ENCODE data around the gene AKAP13. TPM values are rescaled to one million over a fixed set of nuclear protein-coding genes. Genes with fewer than 3 reads are reported as not detected.
"Not testable (repeated sequence)": the region's sequence is repeated elsewhere in the genome, so short reads cannot be mapped to it uniquely, and the experiment has no call there.

Gene AKAP13
- total and polyA plus RNA-seq, 9 donors = 45.3 to 190 (median 98.6) TPM

GRCh38 chr15:85581495-85581894 is 201.1 kb downstream of the AKAP13 start:
- 70 to 85% (median 80%) methylated on average over 8 of the region's 8 CpGs for WGBS, 3 donors
- intact Hi-C loops (cut with DNase I) = no loop called here
- TF ChIP-seq, protein P1, sequence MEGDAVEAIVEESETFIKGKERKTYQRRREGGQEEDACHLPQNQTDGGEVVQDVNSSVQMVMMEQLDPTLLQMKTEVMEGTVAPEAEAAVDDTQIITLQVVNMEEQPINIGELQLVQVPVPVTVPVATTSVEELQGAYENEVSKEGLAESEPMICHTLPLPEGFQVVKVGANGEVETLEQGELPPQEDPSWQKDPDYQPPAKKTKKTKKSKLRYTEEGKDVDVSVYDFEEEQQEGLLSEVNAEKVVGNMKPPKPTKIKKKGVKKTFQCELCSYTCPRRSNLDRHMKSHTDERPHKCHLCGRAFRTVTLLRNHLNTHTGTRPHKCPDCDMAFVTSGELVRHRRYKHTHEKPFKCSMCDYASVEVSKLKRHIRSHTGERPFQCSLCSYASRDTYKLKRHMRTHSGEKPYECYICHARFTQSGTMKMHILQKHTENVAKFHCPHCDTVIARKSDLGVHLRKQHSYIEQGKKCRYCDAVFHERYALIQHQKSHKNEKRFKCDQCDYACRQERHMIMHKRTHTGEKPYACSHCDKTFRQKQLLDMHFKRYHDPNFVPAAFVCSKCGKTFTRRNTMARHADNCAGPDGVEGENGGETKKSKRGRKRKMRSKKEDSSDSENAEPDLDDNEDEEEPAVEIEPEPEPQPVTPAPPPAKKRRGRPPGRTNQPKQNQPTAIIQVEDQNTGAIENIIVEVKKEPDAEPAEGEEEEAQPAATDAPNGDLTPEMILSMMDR (IDR thresholded peaks at IDR 0.05) = no peak
- TF ChIP-seq POLR2A (IDR thresholded peaks at IDR 0.05) (no peak), EP300 (IDR thresholded peaks at IDR 0.05) (no peak)
- no peak for DNase-seq
- Histone ChIP-seq H3K4me1 (ENCODE audit: insufficient read depth) (peaks cover 14% of the 10 kb centered on the region), H3K4me3 (peak overlapping the region; percentile 30), H3K9me3 (no peaks in the 10 kb centered on the region), H3K27ac (peak overlapping the region; percentile 70 to 73), H3K36me3 (no peaks in the 10 kb centered on the region), H3K27me3 (no peaks in the 10 kb centered on the region)

DNA sequence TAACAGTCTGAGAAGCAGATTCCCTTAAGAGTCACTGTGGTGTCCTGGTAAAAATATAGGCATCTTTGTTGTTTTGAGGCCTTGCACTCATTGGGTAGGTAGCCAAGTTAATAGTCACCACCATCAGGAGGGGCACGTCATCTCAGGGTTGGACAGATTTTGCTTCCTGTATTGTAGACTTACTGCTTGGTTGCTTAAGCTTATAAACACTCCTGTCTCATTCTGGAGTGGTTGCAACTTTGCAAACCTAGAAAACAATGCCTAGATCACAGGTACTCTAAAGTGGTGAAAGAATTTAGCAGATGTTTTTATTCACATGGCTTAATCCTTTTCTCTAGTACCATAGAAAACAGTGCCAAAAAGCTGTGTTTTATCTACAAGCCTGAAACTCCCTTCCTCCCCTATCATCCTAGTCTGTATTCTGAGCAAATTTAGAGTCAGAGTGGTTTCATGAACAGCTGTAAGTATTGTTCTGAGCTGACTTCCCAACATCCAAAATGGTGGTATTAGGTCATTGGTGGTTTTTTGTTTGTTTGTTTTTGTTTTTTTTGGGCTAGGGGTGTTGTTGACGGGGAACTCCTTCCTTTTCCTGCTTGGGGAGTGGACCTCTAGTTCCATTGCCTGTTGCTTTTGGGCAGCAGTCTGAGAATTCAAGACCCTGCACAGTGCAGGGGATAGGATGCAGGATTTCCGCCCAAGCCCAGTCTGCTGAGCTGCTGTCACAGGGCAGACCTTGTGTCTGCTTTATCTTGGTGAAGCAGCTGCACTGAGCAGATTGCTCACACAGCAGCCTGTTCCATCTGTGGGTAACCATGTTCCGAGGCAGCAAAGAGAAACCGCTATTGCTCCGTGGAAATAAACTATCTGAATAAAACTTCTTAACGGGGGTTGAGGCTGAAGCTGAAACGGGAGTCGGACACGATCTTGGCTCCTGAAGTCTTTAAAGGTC is 202.0 kb downstream of the AKAP13 start:
- intact Hi-C loops (cut with DNase I) = no loop called here
- WGBS, 3 donors = 4 to 10% (median 5%) methylated on average over 10 of the region's 10 CpGs
- H3K9me3 ChIP-seq = no peaks in the 10 kb centered on the region
- peak overlapping the region; percentile 30 for H3K4me3 ChIP-seq
- peaks cover 14% of the 10 kb centered on the region for H3K4me1 ChIP-seq (ENCODE audit: insufficient read depth)
- peak; percentile 19 for TF ChIP-seq POLR2A (IDR thresholded peaks at IDR 0.05)
- no peak for TF ChIP-seq EP300 (IDR thresholded peaks at IDR 0.05)
- H3K27me3 ChIP-seq = no peaks in the 10 kb centered on the region
- no peaks in the 10 kb centered on the region for H3K36me3 ChIP-seq
- peak; percentile 48 to 64 (median 58) for DNase-seq
- peak overlapping the region; percentile 70 to 73 for H3K27ac ChIP-seq

DNA sequence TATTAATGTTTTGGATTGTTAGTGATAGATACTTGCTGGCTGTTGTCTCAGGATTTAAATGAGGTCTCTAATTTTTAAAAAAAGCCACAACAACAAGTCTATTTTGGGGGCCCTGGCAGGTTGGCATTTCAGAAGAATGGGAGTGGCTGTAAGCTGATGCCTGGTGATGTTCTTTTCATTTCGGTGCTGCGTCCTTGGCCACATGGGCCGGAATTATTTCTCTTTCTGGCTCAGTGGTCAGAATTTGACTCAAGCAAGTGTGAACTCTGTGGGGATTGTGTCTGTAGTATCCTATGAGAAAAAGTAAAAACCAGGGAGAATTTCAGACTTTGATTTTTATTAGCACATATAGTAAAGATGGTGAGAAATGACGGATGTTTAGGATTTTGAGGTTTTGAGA is 203.0 kb downstream of the AKAP13 start:
- H3K4me3 ChIP-seq = peak overlapping the region; percentile 30
- 19 to 24% (median 24%) methylated on average over 4 of the region's 4 CpGs for WGBS, 3 donors
- no peaks in the 10 kb centered on the region for H3K27me3 ChIP-seq
- H3K36me3 ChIP-seq = no peaks in the 10 kb centered on the region
- intact Hi-C loops (cut with DNase I) = no loop called here
- H3K4me1 ChIP-seq (ENCODE audit: insufficient read depth) = peaks cover 14% of the 10 kb centered on the region
- H3K9me3 ChIP-seq = no peaks in the 10 kb centered on the region
- peak in 2 of 5 donors; percentile 25 to 40 for DNase-seq
- peak overlapping the region; percentile 24 to 73 for H3K27ac ChIP-seq
- no peak for TF ChIP-seq EP300 (IDR thresholded peaks at IDR 0.05)
- no peak for TF ChIP-seq POLR2A (IDR thresholded peaks at IDR 0.05)
- TF ChIP-seq, protein P1 (IDR thresholded peaks at IDR 0.05) = no peak

DNA sequence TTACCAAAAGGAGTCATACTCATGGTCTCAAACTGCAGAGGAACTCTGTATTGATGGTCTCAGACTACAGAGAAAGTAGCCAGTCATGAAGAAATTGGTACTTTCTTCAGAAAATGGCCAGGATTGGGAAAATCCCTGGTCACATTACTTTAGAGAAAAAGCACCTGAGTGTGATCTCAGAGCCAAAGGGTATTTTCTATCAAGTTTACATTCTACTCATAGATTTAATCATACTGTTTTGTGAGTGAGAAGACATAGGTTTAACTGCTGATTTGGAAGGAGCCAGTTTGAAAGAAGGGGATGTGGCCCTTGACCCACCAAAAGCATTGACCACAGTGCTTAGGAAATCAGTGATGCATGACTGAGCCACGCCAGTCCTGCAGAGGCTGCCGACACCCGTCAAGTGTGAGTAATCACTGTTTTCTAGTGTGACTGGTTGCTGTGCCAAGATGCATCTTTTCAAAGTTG is 203.6 kb downstream of the AKAP13 start:
- WGBS, 3 donors = 65 to 94% (median 77%) methylated on average over 3 of the region's 3 CpGs
- H3K4me3 ChIP-seq = peak overlapping the region; percentile 30
- peak in 1 of 5 donors; percentile 38 for DNase-seq
- no peaks in the 10 kb centered on the region for H3K27me3 ChIP-seq
- no peaks in the 10 kb centered on the region for H3K9me3 ChIP-seq
- H3K27ac ChIP-seq = peak overlapping the region; percentile 24 to 73
- peaks cover 14% of the 10 kb centered on the region for H3K4me1 ChIP-seq (ENCODE audit: insufficient read depth)
- no peaks in the 10 kb centered on the region for H3K36me3 ChIP-seq
- intact Hi-C loops (cut with DNase I) = no loop called here
- TF ChIP-seq, protein P1 (IDR thresholded peaks at IDR 0.05) = no peak
- TF ChIP-seq EP300 (IDR thresholded peaks at IDR 0.05) (no peak), POLR2A (IDR thresholded peaks at IDR 0.05) (no peak)

- no peak overlapping the region for H3K27ac ChIP-seq
- intact Hi-C loops (cut with DNase I) = no loop called here
- no peak overlapping the region for H3K4me3 ChIP-seq
- no peak for TF ChIP-seq POLR2A (IDR thresholded peaks at IDR 0.05)
- TF ChIP-seq, protein P1 (IDR thresholded peaks at IDR 0.05) = no peak
- H3K4me1 ChIP-seq (ENCODE audit: insufficient read depth) = peaks cover 14% of the 10 kb centered on the region
- H3K36me3 ChIP-seq = no peaks in the 10 kb centered on the region
- 58 to 63% (median 59%) methylated on average over 4 of the region's 4 CpGs for WGBS, 3 donors
- DNase-seq = no peak
- no peaks in the 10 kb centered on the region for H3K9me3 ChIP-seq
- H3K27me3 ChIP-seq = no peaks in the 10 kb centered on the region
These were observed 204.5 kb downstream of the AKAP13 start for GRCh38 chr15:85584872-85585271.

DNA sequence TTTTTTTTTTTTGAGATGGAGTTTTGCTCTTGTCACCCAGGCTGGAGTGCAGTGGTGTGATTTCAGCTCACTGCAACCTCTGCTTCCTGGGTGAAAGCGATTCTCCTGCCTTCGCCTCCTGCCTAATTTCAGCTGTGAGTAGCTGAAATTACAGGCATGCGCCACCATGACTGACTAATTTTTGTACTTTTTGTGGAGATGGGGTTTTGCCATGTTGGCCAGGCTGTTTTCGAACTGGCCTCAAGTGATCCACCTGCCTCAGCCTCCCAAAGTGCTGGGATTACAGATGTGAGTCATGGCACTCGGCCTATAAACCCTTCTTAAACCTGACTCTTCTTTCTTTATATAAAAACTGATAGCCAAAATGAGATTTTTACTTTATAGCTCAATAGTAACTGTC is 205.8 kb downstream of the AKAP13 start:
- H3K27me3 ChIP-seq; H3K36me3 ChIP-seq; H3K4me3 ChIP-seq; DNase-seq; intact Hi-C loops (cut with DNase I); H3K27ac ChIP-seq; H3K9me3 ChIP-seq: not testable (repeated sequence)
- peaks cover 14% of the 10 kb centered on the region for H3K4me1 ChIP-seq (ENCODE audit: insufficient read depth)
- WGBS, 3 donors = 93 to 100% (median 97%) methylated on average over 5 of the region's 5 CpGs

All from ovary (tissue), 9 donors.